Uterus (tissue), 4 donors: ENCODE data around the gene AMACR. TPM values are rescaled to one million over a fixed set of nuclear protein-coding genes. Genes with fewer than 3 reads are reported as not detected.

Experiments used
- DNase-seq, 2 donors: peaks; one replicate each; pipeline ENCODE4 v3.0.0-alpha.2; 2019 to 2020
- H3K27ac ChIP-seq, 2 donors: fragments of 200-600 bp; sonication (generic); 1 replicate in 1 of 2; 2 replicates in 1 of 2; pipeline ENCODE4 v1.5.1; 2016 to 2018
- H3K27me3 ChIP-seq, 2 donors: fragments of 200-600 bp; sonication (generic); one replicate each; pipeline ENCODE4 v1.5.1; 2018 to 2019; ENCODE audit warnings: control low read depth in 1 of 2
- H3K36me3 ChIP-seq, 2 donors: fragments of 200-600 bp; sonication (generic); one replicate each; pipeline ENCODE4 v1.5.1; 2019; ENCODE audit warnings: control low read depth in 1 of 2
- H3K4me1 ChIP-seq, 2 donors: fragments of 200-600 bp; sonication (generic); one replicate each; pipeline ENCODE4 v1.5.1; 2018 to 2019; ENCODE audit warnings: control low read depth in 1 of 2
- H3K4me3 ChIP-seq, 2 donors: fragments of 200-600 bp; sonication (generic); 1 replicate in 1 of 2; 2 replicates in 1 of 2; pipeline ENCODE4 v1.5.1; 2018 to 2019; ENCODE audit warnings: mild to moderate bottlenecking in 1 of 2
- H3K9me3 ChIP-seq, 2 donors: fragments of 200-600 bp; sonication (generic); one replicate each; pipeline ENCODE4 v1.5.1; 2019; ENCODE audit warnings: control low read depth in 1 of 2
- CTCF ChIP-seq, 4 experiments: fragments of 200-600 bp in 2 of 4; fragments of 450-650 bp in 2 of 4; sonication (generic) in 2 of 4; IDR thresholded peaks; one replicate each; pipeline ENCODE4 v1.5.1; 2016 to 2019; ENCODE audit warnings: antibody characterized with exemption in 4 of 4, mild to moderate bottlenecking in 2 of 4, moderate library complexity in 1 of 4
- POLR2A ChIP-seq, 2 donors: fragments of 450-650 bp; IDR thresholded peaks; one replicate each; pipeline ENCODE4 v1.6.1; 2016; ENCODE audit warnings: antibody characterized with exemption in 2 of 2, mild to moderate bottlenecking in 1 of 2, moderate library complexity in 1 of 2
- intact Hi-C: fragments of 100-400 bp; cut with DNase I; formaldehyde crosslinking; loops from one replicate; pipeline ENCODE4 v1.15.1; 2023; ENCODE audit warnings: low total_unique reads
- total RNA-seq, 4 donors: library from RNA; depleted of rRNA in 3 of 4; stranded (reverse); fragments of >200 nt in 3 of 4; gene quantifications; one replicate each; pipeline versions ENCODE4 v1.1.0 to v1.2.4, GENCODE V29; 2014 to 2023
- donor health status: DM: yes; HTN: yes; CAD: no.

Gene AMACR
- total RNA-seq, 4 donors from 2014 or later, result 7.9 to 14.9 (median 9.0) TPM

GRCh38 chr5:34020726-34021125 is 12.9 kb upstream of the AMACR start:
- TF ChIP-seq CTCF (IDR thresholded peaks at IDR 0.05) (no peak), POLR2A (IDR thresholded peaks at IDR 0.05) (no peak)
- H3K9me3 ChIP-seq, result no peaks in the 10 kb centered on the region
- H3K27ac ChIP-seq, result peak overlapping the region in 1 of 2 donors; percentile 6
- DNase-seq, result no peak
- no peaks in the 10 kb centered on the region for H3K4me1 ChIP-seq
- H3K36me3 ChIP-seq, result no peaks in the 10 kb centered on the region
- intact Hi-C loops, result no loop called here
- H3K4me3 ChIP-seq, result no peak overlapping the region
- no peaks in the 10 kb centered on the region for H3K27me3 ChIP-seq

- intact Hi-C loops, result no loop called here
- DNase-seq, result no peak
- no peak overlapping the region for H3K27ac ChIP-seq
- H3K4me3 ChIP-seq, result no peak overlapping the region
- no peaks in the 10 kb centered on the region for H3K4me1 ChIP-seq
- no peaks in the 10 kb centered on the region for H3K36me3 ChIP-seq
- no peaks in the 10 kb centered on the region for H3K9me3 ChIP-seq
- H3K27me3 ChIP-seq, result no peaks in the 10 kb centered on the region
- TF ChIP-seq CTCF (IDR thresholded peaks at IDR 0.05) (no peak), POLR2A (IDR thresholded peaks at IDR 0.05) (no peak)
These were observed 9.4 kb upstream of the AMACR start for GRCh38 chr5:34017254-34017653.

GRCh38 chr5:34016750-34017149 is 8.9 kb upstream of the AMACR start:
- H3K4me3 ChIP-seq, result no peak overlapping the region
- intact Hi-C loops, result no loop called here

GRCh38 chr5:34016222-34016621 is 8.4 kb upstream of the AMACR start:
- Histone ChIP-seq H3K27ac (peak overlapping the region in 1 of 2 donors; percentile 24), H3K9me3 (no peaks in the 10 kb centered on the region), H3K4me3 (no peak overlapping the region), H3K36me3 (no peaks in the 10 kb centered on the region), H3K4me1 (no peaks in the 10 kb centered on the region), H3K27me3 (no peaks in the 10 kb centered on the region)
- TF ChIP-seq CTCF (IDR thresholded peaks at IDR 0.05), result no peak
- no peak for TF ChIP-seq POLR2A (IDR thresholded peaks at IDR 0.05)
- intact Hi-C loops, result no loop called here
- no peak for DNase-seq

More at GRCh38 chr5:34016750-34017149, 8.9 kb upstream of the AMACR start:
- no peak for DNase-seq
- Histone ChIP-seq H3K27ac (peak overlapping the region in 1 of 2 donors; percentile 24), H3K36me3 (no peaks in the 10 kb centered on the region), H3K9me3 (no peaks in the 10 kb centered on the region), H3K4me1 (no peaks in the 10 kb centered on the region), H3K27me3 (no peaks in the 10 kb centered on the region)
- TF ChIP-seq CTCF (IDR thresholded peaks at IDR 0.05), result no peak
- no peak for TF ChIP-seq POLR2A (IDR thresholded peaks at IDR 0.05)

GRCh38 chr5:34015120-34015822 is 7.4 kb upstream of the AMACR start:
- no peak overlapping the region for H3K4me3 ChIP-seq
- no peaks in the 10 kb centered on the region for H3K27me3 ChIP-seq
- intact Hi-C loops, result no loop called here
- no peaks in the 10 kb centered on the region for H3K9me3 ChIP-seq
- no peaks in the 10 kb centered on the region for H3K4me1 ChIP-seq
- TF ChIP-seq POLR2A (IDR thresholded peaks at IDR 0.05), result no peak
- no peak for TF ChIP-seq CTCF (IDR thresholded peaks at IDR 0.05)
- no peaks in the 10 kb centered on the region for H3K36me3 ChIP-seq
- H3K27ac ChIP-seq, result peak overlapping the region in 1 of 2 donors; percentile 39
- DNase-seq, result no peak
